Type B pancreatic cell (in vitro differentiated cells): Measurements from ENCODE around the gene GIMAP8. TPM values are rescaled to one million over a fixed set of nuclear protein-coding genes. Genes with fewer than 3 reads are reported as not detected.

Experiments used
- DNase-seq: peaks from one replicate; pipeline ENCODE4 v3.0.0; 2021; ENCODE audit warnings: mixed read lengths; ENCODE audit not compliant: unreplicated experiment; ENCODE audit errors: extremely low spot score
- H3K27ac Mint-ChIP-seq: 2 replicates; pipeline ENCODE4 v1.8.0; 2021; ENCODE audit warnings: mild to moderate bottlenecking, mixed read lengths
- H3K27me3 Mint-ChIP-seq: 2 replicates; pipeline ENCODE4 v1.8.0; 2021; ENCODE audit warnings: mixed read lengths
- H3K36me3 Mint-ChIP-seq: 2 replicates; pipeline ENCODE4 v1.8.0; 2021; ENCODE audit warnings: mixed read lengths
- H3K4me1 Mint-ChIP-seq: one replicate; pipeline ENCODE4 v1.8.0; 2021; ENCODE audit warnings: mixed read lengths; ENCODE audit not compliant: unreplicated experiment
- H3K4me3 Mint-ChIP-seq: 2 replicates; pipeline ENCODE4 v1.8.0; 2021; ENCODE audit warnings: mild to moderate bottlenecking, mixed read lengths
- H3K9me3 Mint-ChIP-seq: 2 replicates; pipeline ENCODE4 v1.8.0; 2021; ENCODE audit warnings: mixed read lengths
- CTCF ChIP-seq: fragments of 200-600 bp; sonication (generic); conservative IDR thresholded peaks from 2 replicates; pipeline ENCODE4 v1.5.0; 2021; ENCODE audit warnings: antibody characterized with exemption, mild to moderate bottlenecking
- total RNA-seq: library from RNA; stranded (reverse); gene quantifications from 2 replicates; pipeline ENCODE4 v1.2.1, GENCODE V29; 2021; ENCODE audit warnings: low replicate concordance

GIMAP8 gene
- total RNA-seq, 1 donor from 2014 or later, result not detected

- H3K27me3 Mint-ChIP-seq, result no peaks in the 10 kb centered on the region
- peak overlapping the region; percentile 13 for H3K27ac Mint-ChIP-seq
- DNase-seq, result no peak
- H3K4me3 Mint-ChIP-seq, result no peak overlapping the region
- H3K36me3 Mint-ChIP-seq, result peaks cover 7% of the 10 kb centered on the region
- peaks cover 23% of the 10 kb centered on the region for H3K4me1 Mint-ChIP-seq
- TF ChIP-seq CTCF, result no peak
- H3K9me3 Mint-ChIP-seq, result no peaks in the 10 kb centered on the region
These were observed 36.8 kb upstream of the GIMAP8 start for GRCh38 chr7:150413640-150414081.

DNA sequence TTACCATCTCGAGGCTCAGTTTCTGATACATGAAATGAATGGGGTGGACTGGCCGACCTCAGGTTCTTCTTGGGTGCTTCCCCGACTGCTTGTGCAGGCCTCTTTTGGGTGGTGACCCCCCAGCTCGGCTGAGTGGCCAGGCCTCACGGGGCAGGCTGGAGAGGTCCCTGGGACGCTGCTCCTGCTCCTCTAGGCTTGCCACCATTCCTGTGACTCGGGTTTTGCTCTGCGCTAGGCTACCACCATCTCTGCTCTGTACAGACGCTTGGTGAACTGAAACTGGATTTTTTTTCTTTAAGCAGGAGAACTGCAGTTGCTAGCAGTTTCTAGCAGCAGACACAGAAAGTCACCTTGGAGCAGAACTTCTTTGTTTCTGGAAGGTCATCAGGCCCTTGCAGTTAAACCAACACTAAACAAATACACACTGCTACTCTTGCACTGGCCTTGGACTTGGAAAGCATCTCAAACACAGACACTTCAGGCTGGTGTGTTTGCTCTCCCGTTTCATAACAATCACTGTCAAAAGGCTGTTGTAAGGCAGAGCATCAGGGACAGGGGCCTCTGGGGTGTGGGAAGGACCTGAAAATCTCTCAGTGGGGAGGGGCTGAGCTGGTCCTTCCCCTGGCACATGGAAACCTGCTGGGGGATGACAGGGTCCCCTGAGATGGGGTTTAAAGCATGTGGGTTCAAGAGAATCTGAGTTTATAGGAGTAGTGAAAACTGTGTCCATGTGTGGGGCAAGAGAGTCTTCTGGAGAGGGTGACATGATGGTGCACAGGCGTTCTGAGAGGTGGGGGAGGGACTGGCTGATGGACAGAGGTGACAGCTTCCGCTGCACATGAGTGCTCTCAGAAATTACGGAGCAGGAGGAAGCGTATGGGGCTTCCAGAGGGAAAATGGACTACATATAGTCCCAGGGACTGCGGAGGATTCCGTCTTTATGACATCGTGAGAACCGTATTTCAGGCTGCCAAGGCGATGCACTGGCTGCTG is 35.0 kb upstream of the GIMAP8 start:
- Mint-ChIP-seq H3K27me3 (peaks cover 4% of the 10 kb centered on the region), H3K36me3 (peaks cover 4% of the 10 kb centered on the region), H3K4me3 (no peak overlapping the region), H3K27ac (no peak overlapping the region), H3K9me3 (no peaks in the 10 kb centered on the region), H3K4me1 (peaks cover 21% of the 10 kb centered on the region)
- no peak for TF ChIP-seq CTCF
- DNase-seq, result no peak

- peaks cover 10% of the 10 kb centered on the region for H3K27me3 Mint-ChIP-seq
- H3K4me3 Mint-ChIP-seq, result no peak overlapping the region
- peaks cover 18% of the 10 kb centered on the region for H3K4me1 Mint-ChIP-seq
- no peak overlapping the region for H3K27ac Mint-ChIP-seq
- no peak for TF ChIP-seq CTCF
- no peaks in the 10 kb centered on the region for H3K9me3 Mint-ChIP-seq
- no peaks in the 10 kb centered on the region for H3K36me3 Mint-ChIP-seq
- DNase-seq, result no peak
These were observed 33.2 kb upstream of the GIMAP8 start for GRCh38 chr7:150417239-150417638.

- Mint-ChIP-seq H3K4me1 (peaks cover 18% of the 10 kb centered on the region), H3K4me3 (no peak overlapping the region), H3K9me3 (no peaks in the 10 kb centered on the region), H3K27ac (no peak overlapping the region), H3K27me3 (peaks cover 10% of the 10 kb centered on the region), H3K36me3 (no peaks in the 10 kb centered on the region)
- no peak for DNase-seq
- no peak for TF ChIP-seq CTCF
These were observed 32.6 kb upstream of the GIMAP8 start for GRCh38 chr7:150417863-150418262.

GRCh38 chr7:150420242-150420641 is 30.2 kb upstream of the GIMAP8 start:
- no peaks in the 10 kb centered on the region for H3K36me3 Mint-ChIP-seq
- H3K4me1 Mint-ChIP-seq, result peaks cover 16% of the 10 kb centered on the region
- no peaks in the 10 kb centered on the region for H3K9me3 Mint-ChIP-seq
- TF ChIP-seq CTCF, result no peak
- no peak overlapping the region for H3K27ac Mint-ChIP-seq
- no peak overlapping the region for H3K4me3 Mint-ChIP-seq
- DNase-seq, result peak; percentile 15
- peaks cover 10% of the 10 kb centered on the region for H3K27me3 Mint-ChIP-seq
